IMR-90 (cell line): ENCODE measurements around the gene MYL11. TPM values are rescaled to one million over a fixed set of nuclear protein-coding genes. Genes with fewer than 3 reads are reported as not detected.

Experiments
- ATAC-seq: fragments of 200-7000 bp; cut with Tn5 transposase; 2 replicates; pipeline ENCODE4 v1.9.1; 2020; ENCODE audit warnings: low read depth, mild to moderate bottlenecking, moderate library complexity
- BruUV-seq: library from RNA; stranded (reverse); fragments of 400-500 nt; replicated peaks from 2 replicates; lab custom pipeline; 2021; lab: Mats Ljungman, UMichigan
- CTCF ChIA-PET: fragments of 300-600 bp; formaldehyde crosslinking; extraction: SDS; loops from one replicate; lab custom pipeline; 2021; ENCODE audit warnings: antibody characterized with exemption; lab: Yijun Ruan, JAX
- POLR2A ChIA-PET: fragments of 300-600 bp; sonication (Branson Sonifier 250); formaldehyde crosslinking; loops from one replicate; lab custom pipeline; 2022; ENCODE audit warnings: antibody characterized with exemption; ENCODE audit not compliant: unreplicated experiment; lab: Charles Lee
- DNase-seq: peaks from one replicate; pipeline ENCODE4 v3.0.0; 2013
- H2AFZ ChIP-seq: replicated peaks from 2 replicates; pipeline ENCODE3; 2013; ENCODE audit warnings: low read length, mild to moderate bottlenecking; ENCODE audit not compliant: poor library complexity
- H2AK5ac ChIP-seq: 2 replicates; pipeline ENCODE4 v1.6.1; 2013; ENCODE audit warnings: low read depth, low read length, inconsistent platforms
- H2AK9ac ChIP-seq: replicated peaks from 2 replicates; pipeline ENCODE3; 2013; ENCODE audit warnings: mild to moderate bottlenecking, low read depth, low read length, moderate library complexity; ENCODE audit not compliant: poor library complexity
- H2BK120ac ChIP-seq: 2 replicates; pipeline ENCODE4 v1.6.1; 2013; ENCODE audit warnings: low read depth, low read length, inconsistent platforms
- H2BK15ac ChIP-seq: 3 replicates; pipeline ENCODE4 v1.6.1; 2013; ENCODE audit warnings: low read depth, low read length, inconsistent platforms
- H2BK20ac ChIP-seq: 2 replicates; pipeline ENCODE4 v1.6.1; 2013; ENCODE audit warnings: low read depth, mild to moderate bottlenecking, inconsistent platforms, low read length, moderate library complexity
- H2BK5ac ChIP-seq: 2 replicates; pipeline ENCODE4 v1.6.1; 2013; ENCODE audit warnings: mild to moderate bottlenecking, low read depth, low read length, inconsistent platforms; ENCODE audit not compliant: poor library complexity, severe bottlenecking
- H3K14ac ChIP-seq: replicated peaks from 2 replicates; pipeline ENCODE4 v1.6.1; 2013; ENCODE audit warnings: low read depth, low read length, inconsistent platforms
- H3K18ac ChIP-seq: 2 replicates; pipeline ENCODE4 v1.6.1; 2013; ENCODE audit warnings: low read depth, low read length, control low read depth
- H3K23ac ChIP-seq: 2 replicates; pipeline ENCODE4 v1.6.1; 2013; ENCODE audit warnings: low read depth, low read length, inconsistent platforms
- H3K27ac ChIP-seq: 2 replicates; pipeline ENCODE4 v1.5.1; 2013; ENCODE audit warnings: mild to moderate bottlenecking, control low read depth, low read length; ENCODE audit not compliant: insufficient read depth
- H3K27me3 ChIP-seq: 2 replicates; pipeline ENCODE4 v1.6.1; 2013; ENCODE audit warnings: low read length; ENCODE audit not compliant: control insufficient read depth, insufficient read depth
- H3K36me3 ChIP-seq: 2 replicates; pipeline ENCODE4 v1.6.1; 2013; ENCODE audit warnings: low read length, mixed read lengths; ENCODE audit not compliant: control insufficient read depth, insufficient read depth
- H3K4ac ChIP-seq: 2 replicates; pipeline ENCODE4 v1.6.1; 2013; ENCODE audit warnings: low read depth, low read length, inconsistent platforms
- H3K4me1 ChIP-seq: 2 replicates; pipeline ENCODE4 v1.6.1; 2013; ENCODE audit warnings: low read length, mixed read lengths; ENCODE audit not compliant: control insufficient read depth, insufficient read depth
- H3K4me2 ChIP-seq: 2 replicates; pipeline ENCODE4 v1.6.1; 2013; ENCODE audit warnings: low read depth, mild to moderate bottlenecking, control low read depth, low read length, moderate library complexity
- H3K4me3 ChIP-seq: 2 replicates; pipeline ENCODE4 v1.5.1; 2013; ENCODE audit warnings: low read depth, mild to moderate bottlenecking, control low read depth, low read length, moderate library complexity; ENCODE audit not compliant: insufficient read depth
- H3K56ac ChIP-seq: 2 replicates; pipeline ENCODE4 v1.6.1; 2013; ENCODE audit warnings: low read length, inconsistent platforms; ENCODE audit not compliant: insufficient read depth; ENCODE audit errors: extremely low read depth
- H3K79me1 ChIP-seq, 2 experiments: 2 replicates each; pipeline ENCODE4 v1.6.1; 2013; ENCODE audit warnings: low read length in 2 of 2, inconsistent platforms in 1 of 2, low read depth in 1 of 2
- H3K9ac ChIP-seq: 2 replicates; pipeline ENCODE4 v1.6.1; 2013; ENCODE audit warnings: low read depth, low read length, control low read depth
- H3K9me1 ChIP-seq: 2 replicates; pipeline ENCODE4 v1.6.1; 2013; ENCODE audit warnings: low read length, inconsistent platforms; ENCODE audit not compliant: insufficient read depth
- H3K9me3 ChIP-seq: 2 replicates; pipeline ENCODE4 v1.6.1; 2013; ENCODE audit warnings: low read length; ENCODE audit not compliant: control insufficient read depth, insufficient read depth
- H4K20me1 ChIP-seq: 2 replicates; pipeline ENCODE4 v1.6.1; 2013; ENCODE audit warnings: low read length, inconsistent platforms; ENCODE audit not compliant: insufficient read depth
- H4K5ac ChIP-seq: 2 replicates; pipeline ENCODE4 v1.6.1; 2013; ENCODE audit warnings: mild to moderate bottlenecking, low read depth, low read length, control low read depth
- H4K8ac ChIP-seq, 2 experiments: 2 replicates each; pipeline ENCODE4 v1.6.1; 2013; ENCODE audit warnings: low read depth in 2 of 2, low read length in 2 of 2, control low read depth in 1 of 2, inconsistent platforms in 1 of 2
- H4K91ac ChIP-seq: 2 replicates; pipeline ENCODE4 v1.6.1; 2013; ENCODE audit warnings: low read depth, low read length, inconsistent platforms; ENCODE audit not compliant: insufficient read depth
- BHLHE40 ChIP-seq: fragments of 150-350 bp; IDR thresholded peaks from 2 replicates; pipeline ENCODE4 v1.6.1; 2016; ENCODE audit warnings: mild to moderate bottlenecking, low read depth, low read length
- CEBPB ChIP-seq: IDR thresholded peaks from 2 replicates; pipeline ENCODE4 v1.6.1; 2012; ENCODE audit warnings: low read depth, low read length, improper control_type of control experiment
- CHD1 ChIP-seq: IDR thresholded peaks from 2 replicates; pipeline ENCODE4 v1.6.1; 2012; ENCODE audit warnings: low read depth, low read length, improper control_type of control experiment
- FOS ChIP-seq: fragments of 150-350 bp; IDR thresholded peaks from 2 replicates; pipeline ENCODE4 v1.6.1; 2016; ENCODE audit warnings: low read depth, low read length
- MAFK ChIP-seq: IDR thresholded peaks from 2 replicates; pipeline ENCODE4 v1.6.1; 2012; ENCODE audit warnings: low read depth, low read length, improper control_type of control experiment
- MAZ ChIP-seq: IDR thresholded peaks from 2 replicates; pipeline ENCODE4 v1.6.1; 2012; ENCODE audit warnings: low read depth, mild to moderate bottlenecking, low read length, improper control_type of control experiment, moderate library complexity, borderline replicate concordance
- MXI1 ChIP-seq: IDR thresholded peaks from 2 replicates; pipeline ENCODE4 v1.6.1; 2012; ENCODE audit warnings: low read depth, mild to moderate bottlenecking, low read length, moderate library complexity, borderline replicate concordance
- NFE2L2 ChIP-seq: fragments of 150-350 bp; IDR thresholded peaks from 2 replicates; pipeline ENCODE4 v1.6.1; 2016; ENCODE audit warnings: low read depth, mild to moderate bottlenecking, low read length
- POLR2A ChIP-seq: IDR thresholded peaks from 2 replicates; pipeline ENCODE4 v1.6.1; 2012; ENCODE audit warnings: mild to moderate bottlenecking, low read depth, low read length
- RAD21 ChIP-seq: IDR thresholded peaks from 2 replicates; pipeline ENCODE4 v1.6.1; 2012; ENCODE audit warnings: low read length, improper control_type of control experiment
- RCOR1 ChIP-seq: IDR thresholded peaks from 2 replicates; pipeline ENCODE4 v1.6.1; 2012; ENCODE audit warnings: mild to moderate bottlenecking, low read length, improper control_type of control experiment; ENCODE audit not compliant: insufficient replicate concordance
- RFX5 ChIP-seq: IDR thresholded peaks from 2 replicates; pipeline ENCODE4 v1.8.0; 2012; ENCODE audit warnings: low read depth, mild to moderate bottlenecking, low read length, moderate library complexity
- SMC3 ChIP-seq: fragments of 150-350 bp; IDR thresholded peaks from 2 replicates; pipeline ENCODE4 v1.6.1; 2016; ENCODE audit warnings: low read depth, mild to moderate bottlenecking, antibody characterized with exemption, low read length, moderate library complexity
- WGBS, 2 experiments: methylation state at CpG; one replicate each; pipeline versions ENCODE4 v1.1.5 to v1.1.7; 2013; ENCODE audit warnings: missing lambda C conversion rate in 2 of 2; ENCODE audit not compliant: insufficient read length in 1 of 2; ENCODE audit errors: extremely low coverage in 2 of 2; 5-methylcytosine and 5-hydroxymethylcytosine counted together
- dilution Hi-C: fragments of 300-500 bp; cut with HindIII; formaldehyde crosslinking; loops from one replicate; pipeline ENCODE4 v1.14.3; 2018; ENCODE audit warnings: low sequenced_read_pairs; ENCODE audit not compliant: unreplicated experiment
- in situ Hi-C: fragments of 300-500 bp; cut with MboI; formaldehyde crosslinking; loops from 3 replicates; pipeline ENCODE4 v1.14.3; 2019; ENCODE audit warnings: low sequenced_read_pairs, inconsistent platforms, mixed read lengths
- intact Hi-C: fragments of 100-400 bp; cut with micrococcal nuclease; formaldehyde crosslinking; loops from 2 replicates; pipeline ENCODE4 v1.10.0; 2022
- polyA plus RNA-seq, 3 experiments: library from polyadenylated mRNA; depleted of rRNA; stranded (reverse); fragments of >200 nt; gene quantifications; 2 replicates each; pipeline ENCODE4 v1.2.3, GENCODE V29; 2012; ENCODE audit warnings: low replicate concordance in 1 of 3
- total RNA-seq: library from RNA; depleted of rRNA; stranded (reverse); fragments of >200 nt; gene quantifications from 2 replicates; pipeline ENCODE4 v1.2.3, GENCODE V29; 2012
- TF ChIP-seq, protein P1 (sequence below): conservative IDR thresholded peaks from 2 replicates; pipeline ENCODE4 v1.5.1; 2012; ENCODE audit warnings: mild to moderate bottlenecking, low read depth, low read length, improper control_type of control experiment
- TF ChIP-seq, protein P2 (sequence below): fragments of 150-350 bp; IDR thresholded peaks from 2 replicates; pipeline ENCODE4 v1.6.1; 2017; ENCODE audit warnings: mild to moderate bottlenecking, antibody characterized with exemption, low read length, low read depth

Gene MYL11
- total and polyA plus RNA-seq, 2 of the 4 experiments (the other 2 are of a cell fraction): 1.1 TPM; not detected in 1

DNA sequence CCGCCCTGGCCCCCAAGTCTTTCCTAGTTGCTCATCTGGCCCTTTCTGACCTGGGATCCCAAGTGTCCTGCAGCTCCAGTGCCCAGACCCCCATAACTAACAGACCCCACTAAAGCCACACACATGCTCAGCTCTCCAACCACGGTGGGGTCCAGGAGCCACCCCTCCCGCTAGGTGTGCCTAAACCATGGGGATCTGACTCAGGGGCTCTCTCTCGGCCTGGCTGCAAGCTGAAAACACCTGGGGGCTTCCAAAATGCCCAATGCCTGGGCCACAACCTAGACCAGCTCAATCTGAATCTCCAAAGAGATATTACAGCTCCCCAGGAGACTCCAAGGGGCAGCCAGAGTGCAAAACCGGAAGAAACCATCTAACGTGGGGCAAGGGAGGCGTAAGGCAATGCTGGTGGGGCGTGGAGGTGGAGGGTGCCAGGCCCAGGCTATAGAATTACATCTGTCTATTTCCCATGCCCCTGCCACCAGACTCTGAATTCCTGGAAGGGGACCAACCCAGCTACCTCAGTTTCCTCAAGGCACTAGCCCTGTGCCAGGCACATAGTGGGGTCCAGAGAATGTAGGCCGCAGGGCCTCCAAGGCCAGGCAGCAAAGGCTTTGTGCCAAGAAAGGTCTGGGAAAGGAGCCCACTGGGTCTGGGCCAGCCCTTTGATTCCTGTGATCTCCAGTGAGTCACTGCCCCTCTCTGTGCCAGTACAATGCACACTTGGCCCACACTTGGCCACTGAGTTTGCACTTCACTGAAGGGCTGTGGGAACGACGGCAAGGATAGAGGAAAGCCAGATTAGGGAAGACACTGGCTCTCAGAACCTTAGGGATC, 22.8 kb upstream of the MYL11 start:
- Histone ChIP-seq H3K4me1 (peaks cover 7% of the 10 kb centered on the region; the same call in 1 of the 2 replicates), H3K36me3 (peaks cover 29% of the 10 kb centered on the region), H3K27me3 (no peaks in the 10 kb centered on the region), H3K14ac (0 out of 2 replicates have a peak overlapping the region, but pooled peaks have one; percentile 12), H2BK15ac (no peak overlapping the region), H3K18ac (no peak overlapping the region), H4K20me1 (peaks cover 17% of the 10 kb centered on the region; the same call in 1 of the 2 replicates), H4K5ac (no peak overlapping the region), H2AK9ac (no peak overlapping the region), H3K4ac (no peak overlapping the region), H3K9me3 (no peaks in the 10 kb centered on the region), H2BK20ac (no peak overlapping the region), H3K4me3 (no peak overlapping the region), H3K79me1 (peaks cover 0 to 69% of the 10 kb centered on the region in 2 experiments; a peak in 3 of 4 replicates), H3K56ac (no peak overlapping the region), H4K91ac (no peak overlapping the region), H3K4me2 (no peak overlapping the region), H3K23ac (no peak overlapping the region), H3K9me1 (peaks cover 9% of the 10 kb centered on the region), H3K27ac (peak overlapping the region; percentile 7; the same call in 1 of the 2 replicates), H2BK5ac (no peak overlapping the region), H4K8ac (no peak overlapping the region), H3K9ac (no peak overlapping the region), H2AFZ (no peak overlapping the region), H2BK120ac (no peak overlapping the region), H2AK5ac (peak overlapping the region; percentile 47; the same call in 1 of the 2 replicates)
- ATAC-seq: peak; percentile 6; the same call in 1 of the 2 replicates
- CTCF ChIA-PET: no interaction called here
- in situ Hi-C loops (no loop called here), intact Hi-C loops (no loop called here), dilution Hi-C loops (no loop called here)
- peak; percentile 90 for DNase-seq
- WGBS, 2 experiments: 63% methylated on average over 4 of the region's 11 CpGs; no CpG with 5 or more reads in 1 of the 2 experiments
- POLR2A ChIA-PET: interaction anchor here (0.5 kb wide), 1 partner anchor 10 kb away, joined by 4 read pairs; no protein-coding TSS in a partner anchor
- BruUV-seq: no TSS peak
- TF ChIP-seq MAFK: no peak
- TF ChIP-seq, protein P1, sequence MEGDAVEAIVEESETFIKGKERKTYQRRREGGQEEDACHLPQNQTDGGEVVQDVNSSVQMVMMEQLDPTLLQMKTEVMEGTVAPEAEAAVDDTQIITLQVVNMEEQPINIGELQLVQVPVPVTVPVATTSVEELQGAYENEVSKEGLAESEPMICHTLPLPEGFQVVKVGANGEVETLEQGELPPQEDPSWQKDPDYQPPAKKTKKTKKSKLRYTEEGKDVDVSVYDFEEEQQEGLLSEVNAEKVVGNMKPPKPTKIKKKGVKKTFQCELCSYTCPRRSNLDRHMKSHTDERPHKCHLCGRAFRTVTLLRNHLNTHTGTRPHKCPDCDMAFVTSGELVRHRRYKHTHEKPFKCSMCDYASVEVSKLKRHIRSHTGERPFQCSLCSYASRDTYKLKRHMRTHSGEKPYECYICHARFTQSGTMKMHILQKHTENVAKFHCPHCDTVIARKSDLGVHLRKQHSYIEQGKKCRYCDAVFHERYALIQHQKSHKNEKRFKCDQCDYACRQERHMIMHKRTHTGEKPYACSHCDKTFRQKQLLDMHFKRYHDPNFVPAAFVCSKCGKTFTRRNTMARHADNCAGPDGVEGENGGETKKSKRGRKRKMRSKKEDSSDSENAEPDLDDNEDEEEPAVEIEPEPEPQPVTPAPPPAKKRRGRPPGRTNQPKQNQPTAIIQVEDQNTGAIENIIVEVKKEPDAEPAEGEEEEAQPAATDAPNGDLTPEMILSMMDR: no peak
- 0 out of 2 replicates have a peak, but pooled peaks have one; percentile 36 for TF ChIP-seq BHLHE40
- TF ChIP-seq RFX5: no peak
- no peak for TF ChIP-seq MXI1
- TF ChIP-seq, protein P2, sequence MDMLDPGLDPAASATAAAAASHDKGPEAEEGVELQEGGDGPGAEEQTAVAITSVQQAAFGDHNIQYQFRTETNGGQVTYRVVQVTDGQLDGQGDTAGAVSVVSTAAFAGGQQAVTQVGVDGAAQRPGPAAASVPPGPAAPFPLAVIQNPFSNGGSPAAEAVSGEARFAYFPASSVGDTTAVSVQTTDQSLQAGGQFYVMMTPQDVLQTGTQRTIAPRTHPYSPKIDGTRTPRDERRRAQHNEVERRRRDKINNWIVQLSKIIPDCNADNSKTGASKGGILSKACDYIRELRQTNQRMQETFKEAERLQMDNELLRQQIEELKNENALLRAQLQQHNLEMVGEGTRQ: no peak
- peak; percentile 26 for TF ChIP-seq POLR2A
- TF ChIP-seq CEBPB: no peak
- TF ChIP-seq MAZ: no peak
- TF ChIP-seq RCOR1: no peak
- TF ChIP-seq SMC3: no peak; the same call in 1 of the 2 replicates
- TF ChIP-seq FOS: peak; percentile 59
- TF ChIP-seq NFE2L2: no peak
- TF ChIP-seq RAD21: no peak
- TF ChIP-seq CHD1: no peak
